Small intestine (tissue), 7 donors: ENCODE data around the gene AGPAT4. TPM values are rescaled to one million over a fixed set of nuclear protein-coding genes. Genes with fewer than 3 reads are reported as not detected.

Experiments
- DNase-seq, 2 donors: peaks; one replicate each; pipeline versions ENCODE4 v3.0.0 to v3.0.0-alpha.2; 2013
- FAIRE-seq: peaks from 2 replicates; lab custom pipeline; 2012; peaks lifted over from hg19 to GRCh38; lab: Jason Lieb, UNC
- H3K27ac ChIP-seq, 3 donors: one replicate each; pipeline ENCODE4 v1.5.1; 2013; ENCODE audit warnings: low read length in 2 of 3, mild to moderate bottlenecking in 2 of 3, control low read depth in 1 of 3, inconsistent platforms in 1 of 3, low read depth in 1 of 3, moderate library complexity in 1 of 3
- H3K27me3 ChIP-seq, 3 donors: one replicate each; pipeline ENCODE4 v1.6.1; 2013; ENCODE audit warnings: low read length in 3 of 3, inconsistent platforms in 1 of 3; ENCODE audit not compliant: control insufficient read depth in 3 of 3, insufficient read depth in 3 of 3
- H3K36me3 ChIP-seq, 3 donors: one replicate each; pipeline ENCODE4 v1.6.1; 2013; ENCODE audit warnings: low read length in 3 of 3, inconsistent platforms in 1 of 3, low read depth in 1 of 3, mild to moderate bottlenecking in 1 of 3, moderate library complexity in 1 of 3; ENCODE audit not compliant: control insufficient read depth in 3 of 3, insufficient read depth in 2 of 3
- H3K4me1 ChIP-seq, 3 donors: one replicate each; pipeline ENCODE4 v1.6.1; 2013; ENCODE audit warnings: low read length in 2 of 3, inconsistent platforms in 1 of 3, low read depth in 1 of 3, mild to moderate bottlenecking in 1 of 3, moderate library complexity in 1 of 3; ENCODE audit not compliant: control insufficient read depth in 3 of 3, insufficient read depth in 2 of 3
- H3K4me3 ChIP-seq, 3 donors: one replicate each; pipeline ENCODE4 v1.5.1; 2013; ENCODE audit warnings: low read length in 3 of 3, control low read depth in 1 of 3, inconsistent platforms in 1 of 3, low read depth in 1 of 3, mild to moderate bottlenecking in 1 of 3, moderate library complexity in 1 of 3
- H3K9me3 ChIP-seq, 2 donors: one replicate each; pipeline ENCODE4 v1.6.1; 2013; ENCODE audit warnings: low read depth in 1 of 2, low read length in 1 of 2; ENCODE audit not compliant: control insufficient read depth in 2 of 2, insufficient read depth in 1 of 2
- WGBS, 3 donors: extraction: QIAGEN DNeasy Blood & Tissue Kit; methylation state at CpG; one replicate each; pipeline ENCODE4 v1.1.7; 2013; 5-methylcytosine and 5-hydroxymethylcytosine counted together
- polyA plus RNA-seq, 4 donors: library from polyadenylated mRNA; stranded (reverse) in 3 of 4; unstranded in 1 of 4; fragments of 200-250 nt in 3 of 4; fragments of 120-200 nt in 1 of 4; gene quantifications; one replicate each; pipeline versions ENCODE4 v1.2.1 to v1.2.3, GENCODE V29; 2013
- donor health status: healthy with polysubstance abuse.
- donor health status: control.
- donor health status: control.
- donor health status: Bipolar disorder and iron deficiency.
- donor health status: healthy.

Gene AGPAT4
- polyA plus RNA-seq, 4 donors, result 1.6 to 2.3 TPM; not detected in 2

- H3K4me1 ChIP-seq, result no peaks in the 10 kb centered on the region
- WGBS, 3 donors, result 87 to 94% (median 93%) methylated on average over 4 of the region's 4 CpGs
- no peak for FAIRE-seq
- H3K4me3 ChIP-seq, result no peak overlapping the region
- DNase-seq, result no peak
- H3K9me3 ChIP-seq, result peaks cover 0 to 5% of the 10 kb centered on the region in 2 donors
- H3K27ac ChIP-seq, result no peak overlapping the region
- no peaks in the 10 kb centered on the region for H3K36me3 ChIP-seq
- no peaks in the 10 kb centered on the region for H3K27me3 ChIP-seq
These were observed 78.5 kb downstream of the AGPAT4 start for GRCh38 chr6:161195386-161195785.

- DNase-seq (no peak), FAIRE-seq (no peak)
- no peaks in the 10 kb centered on the region for H3K36me3 ChIP-seq
These were observed 79.5 kb downstream of the AGPAT4 start for GRCh38 chr6:161194374-161194773.

GRCh38 chr6:161192636-161193411 lies 81.0 kb downstream of the AGPAT4 start:
- FAIRE-seq, result no peak
- H3K9me3 ChIP-seq, result peaks cover 0 to 5% of the 10 kb centered on the region in 2 donors
- 91 to 95% (median 91%) methylated on average over 5 of the region's 5 CpGs for WGBS, 3 donors
- H3K36me3 ChIP-seq, result no peaks in the 10 kb centered on the region
- no peaks in the 10 kb centered on the region for H3K4me1 ChIP-seq
- DNase-seq, result no peak
- no peak overlapping the region for H3K27ac ChIP-seq
- H3K27me3 ChIP-seq, result no peaks in the 10 kb centered on the region
- H3K4me3 ChIP-seq, result no peak overlapping the region

More at GRCh38 chr6:161194374-161194773, 79.5 kb downstream of the AGPAT4 start:
- H3K9me3 ChIP-seq, result peaks cover 0 to 5% of the 10 kb centered on the region in 2 donors
- WGBS, 3 donors, result 87 to 96% (median 94%) methylated on average over 4 of the region's 4 CpGs
- H3K4me1 ChIP-seq, result no peaks in the 10 kb centered on the region
- no peaks in the 10 kb centered on the region for H3K27me3 ChIP-seq
- H3K4me3 ChIP-seq, result no peak overlapping the region
- H3K27ac ChIP-seq, result no peak overlapping the region

GRCh38 chr6:161191671-161192070 lies 82.2 kb downstream of the AGPAT4 start:
- H3K27me3 ChIP-seq, result no peaks in the 10 kb centered on the region
- FAIRE-seq, result no peak

GRCh38 chr6:161191007-161191406 lies 82.9 kb downstream of the AGPAT4 start:
- DNase-seq (no peak), FAIRE-seq (no peak)

More at GRCh38 chr6:161191671-161192070, 82.2 kb downstream of the AGPAT4 start:
- no peak for DNase-seq
- H3K9me3 ChIP-seq, result peaks cover 0 to 5% of the 10 kb centered on the region in 2 donors
- no peak overlapping the region for H3K4me3 ChIP-seq
- H3K4me1 ChIP-seq, result no peaks in the 10 kb centered on the region
- no peak overlapping the region for H3K27ac ChIP-seq
- H3K36me3 ChIP-seq, result no peaks in the 10 kb centered on the region

GRCh38 chr6:161189891-161190290 lies 84.0 kb downstream of the AGPAT4 start:
- DNase-seq (no peak), FAIRE-seq (no peak)
- WGBS, 3 donors, result 62 to 84% (median 69%) methylated on average over 4 of the region's 4 CpGs
- H3K27me3 ChIP-seq, result no peaks in the 10 kb centered on the region
- H3K9me3 ChIP-seq, result peaks cover 0 to 5% of the 10 kb centered on the region in 2 donors
- H3K27ac ChIP-seq, result no peak overlapping the region
- no peaks in the 10 kb centered on the region for H3K4me1 ChIP-seq
- no peaks in the 10 kb centered on the region for H3K36me3 ChIP-seq
- no peak overlapping the region for H3K4me3 ChIP-seq

More at GRCh38 chr6:161191007-161191406, 82.9 kb downstream of the AGPAT4 start:
- no peaks in the 10 kb centered on the region for H3K27me3 ChIP-seq
- peaks cover 0 to 5% of the 10 kb centered on the region in 2 donors for H3K9me3 ChIP-seq
- no peak overlapping the region for H3K27ac ChIP-seq
- no peak overlapping the region for H3K4me3 ChIP-seq
- no peaks in the 10 kb centered on the region for H3K4me1 ChIP-seq
- 32 to 66% (median 53%) methylated on average over 2 of the region's 2 CpGs for WGBS, 3 donors
- no peaks in the 10 kb centered on the region for H3K36me3 ChIP-seq

- Histone ChIP-seq H3K36me3 (no peaks in the 10 kb centered on the region), H3K4me1 (no peaks in the 10 kb centered on the region), H3K27ac (no peak overlapping the region), H3K27me3 (no peaks in the 10 kb centered on the region), H3K9me3 (peaks cover 0 to 5% of the 10 kb centered on the region in 2 donors), H3K4me3 (no peak overlapping the region)
- 87 to 94% (median 89%) methylated on average over 19 of the region's 19 CpGs for WGBS, 3 donors
- DNase-seq (no peak), FAIRE-seq (no peak)
These were observed 85.1 kb downstream of the AGPAT4 start for GRCh38 chr6:161188547-161189465.

GRCh38 chr6:161186173-161186769 lies 87.6 kb downstream of the AGPAT4 start:
- DNase-seq (no peak), FAIRE-seq (no peak)
- no peaks in the 10 kb centered on the region for H3K27me3 ChIP-seq
- no peaks in the 10 kb centered on the region for H3K9me3 ChIP-seq
- no peaks in the 10 kb centered on the region for H3K36me3 ChIP-seq
- no peak overlapping the region for H3K4me3 ChIP-seq
- WGBS, 3 donors, result 82 to 84% (median 83%) methylated on average over 17 of the region's 17 CpGs
- H3K4me1 ChIP-seq, result no peaks in the 10 kb centered on the region
- no peak overlapping the region for H3K27ac ChIP-seq
